Kidney epithelial cell (primary cell): Measurements from ENCODE around the gene PTPMT1. TPM values are rescaled to one million over a fixed set of nuclear protein-coding genes. Genes with fewer than 3 reads are reported as not detected.
A peak's percentile ranks its signal among the peaks of the same experiment; 100 is the strongest.
"Not testable (repeated sequence)": the region's sequence is repeated elsewhere in the genome, so short reads cannot be mapped to it uniquely, and the experiment has no call there.

Source experiments
- DNase-seq: peaks from one replicate; pipeline ENCODE4 v3.0.0-alpha.2; 2010; ENCODE audit warnings: low read depth
- H3K27me3 ChIP-seq: 2 replicates; pipeline ENCODE4 v1.6.0; 2011; ENCODE audit warnings: low read length; ENCODE audit not compliant: control insufficient read depth, insufficient read depth
- H3K36me3 ChIP-seq: 2 replicates; pipeline ENCODE4 v1.5.1; 2011; ENCODE audit warnings: low read length; ENCODE audit not compliant: control insufficient read depth, insufficient read depth
- H3K4me3 ChIP-seq: 2 replicates; pipeline ENCODE4 v1.5.1; 2011; ENCODE audit warnings: low read depth, mild to moderate bottlenecking, control low read depth, low read length
- CTCF ChIP-seq: IDR thresholded peaks from 2 replicates; pipeline ENCODE4 v1.5.1; 2011; ENCODE audit warnings: mild to moderate bottlenecking, moderate library complexity, low read length, control low read depth, inconsistent platforms; ENCODE audit not compliant: insufficient read depth, poor library complexity, severe bottlenecking
- total RNA-seq: library from RNA; depleted of rRNA; stranded (reverse); fragments of >200 nt; gene quantifications from 2 replicates; pipeline ENCODE4 v1.2.3, GENCODE V29; 2015

The PTPMT1 gene
- total RNA-seq, 1 donor from 2014 or later = 166 TPM

GRCh38 chr11:47545298-47545697 lies 20.1 kb upstream of the PTPMT1 start:
- DNase-seq = no peak
- H3K27me3 ChIP-seq = no peaks in the 10 kb centered on the region
- H3K36me3 ChIP-seq = no peaks in the 10 kb centered on the region
- no peak overlapping the region for H3K4me3 ChIP-seq
- no peak for TF ChIP-seq CTCF

DNA sequence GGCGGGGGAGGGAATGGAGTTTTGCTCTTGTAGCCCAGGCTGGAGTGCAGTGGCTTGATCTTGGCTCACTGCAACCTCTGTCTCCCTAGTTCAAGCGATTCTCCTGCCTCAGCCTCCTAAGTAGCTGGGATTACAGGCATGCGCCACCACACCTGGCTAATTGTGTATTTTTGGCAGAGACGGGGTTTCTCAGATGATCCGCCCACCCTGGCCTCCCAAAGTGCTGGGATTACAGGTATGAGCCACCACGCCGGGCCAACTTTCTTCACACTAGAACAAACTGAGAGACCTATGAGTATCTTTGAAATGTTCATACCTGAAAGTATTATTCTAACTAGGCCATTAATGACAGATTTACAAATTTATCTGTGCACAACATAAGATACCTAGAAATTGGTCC lies 19.1 kb upstream of the PTPMT1 start:
- not testable (repeated sequence) for H3K27me3 ChIP-seq, DNase-seq, H3K36me3 ChIP-seq, H3K4me3 ChIP-seq

- DNase-seq = no peak
- TF ChIP-seq CTCF = no peak
- H3K36me3 ChIP-seq = no peaks in the 10 kb centered on the region
- no peak overlapping the region for H3K4me3 ChIP-seq
- no peaks in the 10 kb centered on the region for H3K27me3 ChIP-seq
Observed at GRCh38 chr11:47550288-47551047, 14.9 kb upstream of the PTPMT1 start.

- H3K27me3 ChIP-seq = no peaks in the 10 kb centered on the region
- no peaks in the 10 kb centered on the region for H3K36me3 ChIP-seq
- H3K4me3 ChIP-seq = no peak overlapping the region
- peak; percentile 41 for TF ChIP-seq CTCF
- no peak for DNase-seq
Observed at GRCh38 chr11:47551086-47551485, 14.3 kb upstream of the PTPMT1 start.

DNA sequence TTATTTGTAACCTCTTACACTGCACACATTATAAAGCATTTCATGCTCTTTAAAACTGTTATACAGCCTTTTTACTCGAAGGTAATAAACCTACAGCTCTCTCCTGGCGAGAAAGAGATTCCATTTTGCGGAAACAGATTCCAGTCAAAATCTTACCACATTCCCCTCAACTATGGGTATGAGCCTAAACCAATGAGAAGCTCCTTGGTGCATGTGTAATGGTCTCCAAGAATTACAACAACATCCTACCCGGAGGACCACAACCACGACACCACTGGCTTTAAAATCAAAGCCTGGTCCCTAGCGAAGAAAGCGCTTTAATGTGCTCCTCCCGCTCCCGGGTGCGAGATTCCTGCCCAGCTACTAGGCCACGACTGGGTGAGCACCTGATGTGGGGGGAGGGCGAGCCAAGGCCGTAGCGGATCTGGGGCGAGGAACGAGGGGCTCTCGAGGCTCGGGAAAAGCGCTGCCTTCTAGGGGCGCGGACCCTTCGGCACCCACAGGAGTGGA lies 13.3 kb upstream of the PTPMT1 start:
- no peaks in the 10 kb centered on the region for H3K36me3 ChIP-seq
- peak overlapping the region; percentile 66 for H3K4me3 ChIP-seq
- DNase-seq = no peak
- no peak for TF ChIP-seq CTCF
- no peaks in the 10 kb centered on the region for H3K27me3 ChIP-seq

GRCh38 chr11:47552566-47553405 lies 12.6 kb upstream of the PTPMT1 start, which contains the start of gene CELF1:
TSS of gene CELF1 (minus strand) at chr11:47553132. CDS start at chr11:47499523, 53,609 bp downstream.
- no peaks in the 10 kb centered on the region for H3K36me3 ChIP-seq
- peak; percentile 51 for TF ChIP-seq CTCF

More at GRCh38 chr11:47552566-47553405, 12.6 kb upstream of the PTPMT1 start, which contains the start of gene CELF1:
- Histone ChIP-seq H3K4me3 (peak within 1 kb of the TSS; percentile 66), H3K27me3 (no peaks in the 10 kb centered on the region)
- peak; percentile 39 for DNase-seq
